NCI-H1694 treated with DMSO at 0.1 percent for 48 hours (cell line): ENCODE results near the gene HERC3.

Experiments used
- DNase-seq: peaks from one replicate; lab custom pipeline; 2025; lab: John Stamatoyannopoulos, UW

The HERC3 gene

GRCh38 chr4:88746206-88746605 is 153.9 kb downstream of the HERC3 start:
- DNase-seq = no peak

DNA sequence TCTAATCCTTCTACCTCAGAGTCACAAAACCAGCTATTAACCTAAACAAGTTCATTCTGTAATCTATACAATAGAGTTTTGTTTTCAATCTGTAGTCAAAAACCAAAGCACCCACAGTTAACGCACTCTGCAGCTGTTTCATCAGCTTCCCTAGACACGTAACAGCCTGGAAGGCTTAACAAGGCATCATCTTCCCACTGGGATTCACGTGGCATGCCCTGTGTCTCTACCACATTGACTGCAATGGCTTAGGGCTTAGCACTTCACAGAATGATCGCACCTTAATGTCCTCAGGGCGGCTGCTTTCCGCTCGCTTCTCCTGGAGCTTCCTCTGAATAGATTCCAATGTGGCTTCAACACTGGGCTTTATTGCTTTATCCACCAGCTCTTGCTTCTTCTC is 155.1 kb downstream of the HERC3 start:
- no peak for DNase-seq

DNA sequence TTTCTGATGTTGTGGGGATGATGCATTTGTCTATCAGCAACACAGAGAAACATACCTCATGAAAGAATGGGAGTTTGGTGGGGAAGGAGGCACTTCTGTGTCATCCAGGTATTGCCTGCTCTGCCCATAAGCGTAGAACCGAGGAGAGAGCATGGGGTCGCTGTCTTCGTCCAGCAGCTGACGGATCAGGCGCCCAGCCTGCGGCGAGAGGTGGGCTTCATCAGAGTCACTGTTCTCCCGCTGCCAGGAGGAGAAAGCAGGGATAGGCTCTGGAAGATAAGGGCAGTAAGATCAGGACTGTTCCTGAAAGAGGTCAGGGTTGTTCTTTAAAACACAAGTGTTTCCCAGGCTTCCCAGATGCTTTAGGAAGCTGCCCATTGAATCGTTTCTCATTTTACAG is 158.1 kb downstream of the HERC3 start:
- no peak for DNase-seq

- no peak for DNase-seq
Measured at GRCh38 chr4:88751258-88752075, 159.2 kb downstream of the HERC3 start.

- no peak for DNase-seq
Measured at GRCh38 chr4:88752076-88752463, 159.8 kb downstream of the HERC3 start.

DNA sequence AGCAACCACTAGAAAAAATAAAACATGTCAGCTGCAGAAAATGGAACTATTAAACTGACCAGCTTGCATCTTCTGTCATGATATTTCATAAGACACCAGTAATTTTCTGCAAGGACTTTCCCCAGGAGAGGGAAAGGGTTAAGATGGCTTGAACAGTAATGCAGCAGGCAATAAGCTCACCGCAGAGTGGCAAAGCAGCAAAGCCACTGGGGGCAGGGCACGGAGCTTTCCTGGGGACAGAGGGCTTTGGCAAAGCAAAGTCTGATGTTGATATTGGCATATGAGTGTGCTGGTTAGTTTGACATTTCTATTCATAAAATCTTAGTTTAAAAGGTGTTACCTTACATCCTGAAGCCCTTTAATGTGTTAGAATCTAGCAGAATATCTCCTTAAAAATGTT is 160.5 kb downstream of the HERC3 start:
- DNase-seq = no peak

- no peak for DNase-seq
Measured at GRCh38 chr4:88753658-88754571, 161.6 kb downstream of the HERC3 start.

GRCh38 chr4:88754796-88755195 is 162.5 kb downstream of the HERC3 start:
- no peak for DNase-seq

GRCh38 chr4:88755454-88755853 is 163.2 kb downstream of the HERC3 start:
- no peak for DNase-seq

DNA sequence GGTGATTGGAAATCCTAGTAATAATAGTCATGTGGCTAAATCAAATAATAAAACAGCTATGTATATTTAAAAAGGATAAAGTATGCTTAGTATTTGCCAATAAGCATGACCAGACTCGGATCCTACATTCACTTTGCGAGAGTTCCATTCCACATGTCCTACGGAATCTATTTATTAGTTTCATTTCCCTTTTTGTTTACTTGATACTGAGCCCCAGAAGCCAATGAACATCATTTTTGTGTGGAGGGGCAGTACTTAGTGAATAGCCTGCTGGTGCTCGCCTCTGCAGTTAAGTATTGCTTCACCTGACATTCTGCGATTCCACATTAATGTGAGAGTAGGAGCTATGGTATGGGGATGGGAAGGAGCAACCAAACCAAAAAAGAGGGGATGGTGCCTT is 163.9 kb downstream of the HERC3 start:
- DNase-seq = no peak

DNA sequence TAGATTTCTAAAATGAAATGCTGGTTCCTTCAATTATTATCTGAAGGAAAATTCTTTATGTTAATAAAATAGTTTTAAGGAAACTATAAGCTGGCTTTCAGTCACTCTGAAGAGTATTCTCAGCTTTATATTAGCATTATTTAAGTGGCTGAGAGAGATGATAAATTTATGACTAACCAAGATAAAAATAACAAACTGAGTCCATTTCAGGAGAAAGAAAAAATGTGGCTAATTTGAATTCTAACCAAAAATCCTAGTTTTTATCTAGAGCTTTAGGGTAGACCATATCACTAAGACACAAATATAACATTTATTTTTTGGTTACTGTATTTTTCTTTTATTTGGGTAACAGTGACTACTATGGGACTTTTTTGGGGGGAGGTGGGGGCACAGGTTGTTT is 164.8 kb downstream of the HERC3 start:
- DNase-seq = no peak

- no peak for DNase-seq
Measured at GRCh38 chr4:88757776-88758175, 165.5 kb downstream of the HERC3 start.
